HL-60 (cell line): ENCODE data around the gene TAF4.

Source experiments
- CTCF ChIP-seq: IDR thresholded peaks from one replicate; pipeline ENCODE4 v1.5.1; 2011; ENCODE audit warnings: low read length, control low read depth, inconsistent platforms; ENCODE audit not compliant: insufficient read depth
- GABPA ChIP-seq: IDR thresholded peaks from 2 replicates; pipeline ENCODE4 v1.6.1; 2012; ENCODE audit warnings: low read depth
- POLR2AphosphoS5 ChIP-seq: IDR thresholded peaks from 2 replicates; pipeline ENCODE4 v1.6.1; 2012; ENCODE audit warnings: low read depth
- SPI1 ChIP-seq: IDR thresholded peaks from 2 replicates; pipeline ENCODE4 v1.6.1; 2012; ENCODE audit warnings: low read depth, mild to moderate bottlenecking, borderline replicate concordance

- no peak for TF ChIP-seq CTCF
- TF ChIP-seq POLR2AphosphoS5 = no peak
- no peak for TF ChIP-seq GABPA
- TF ChIP-seq SPI1 = no peak
Measured at GRCh38 chr20:62056377-62056776, 9.3 kb downstream of the TAF4 start.
